ENCODE results near the gene SPON2. TPM values are rescaled to one million over a fixed set of nuclear protein-coding genes. Genes with fewer than 3 reads are reported as not detected.

The SPON2 gene
- polyA plus RNA-seq, 1 donor (not counting 4 experiments of a cell fraction or from before 2014, with no cell fraction given): 3.3 TPM

- no peak overlapping the region for H2AFZ ChIP-seq (ENCODE audit: control insufficient read depth, low read length)
- DNase-seq (ENCODE audit: low read depth, low spot score): no peak
- no peak overlapping the region for H3K9ac ChIP-seq (ENCODE audit: control insufficient read depth, extremely low read depth, insufficient read depth, low read length)
- dilution Hi-C loops (cut with MboI; ENCODE audit: extremely low pct_ligation_motif_present, low sequenced_read_pairs): no loop called here
- no peaks in the 10 kb centered on the region for H3K9me3 ChIP-seq (ENCODE audit: control insufficient read depth, low read depth, low read length)
- peaks cover 7% of the 10 kb centered on the region for H3K27me3 ChIP-seq (ENCODE audit: control insufficient read depth, extremely low read depth, insufficient read depth, low read length)
- peaks cover 2% of the 10 kb centered on the region for H4K20me1 ChIP-seq (ENCODE audit: control insufficient read depth, extremely low read depth, insufficient read depth, low read length)
- H3K27ac ChIP-seq (ENCODE audit: control insufficient read depth, insufficient read depth, low read length): no peak overlapping the region
- H3K9me1 ChIP-seq (ENCODE audit: control insufficient read depth, extremely low read depth, insufficient read depth, low read length): no peaks in the 10 kb centered on the region
- peaks cover 19% of the 10 kb centered on the region for H3K4me1 ChIP-seq (ENCODE audit: control insufficient read depth, extremely low read depth, insufficient read depth, low read length)
- no peaks in the 10 kb centered on the region for H3K36me3 ChIP-seq (ENCODE audit: control insufficient read depth in 2 of 2, extremely low read depth in 1 of 2, insufficient read depth in 2 of 2, low read length in 2 of 2)
- H3K4me3 ChIP-seq (ENCODE audit: control insufficient read depth in 2 of 3, extremely low read depth in 1 of 3, insufficient read depth in 2 of 3, low read depth in 1 of 3, low read length in 3 of 3): no peak overlapping the region
- no peak for FAIRE-seq
- no peaks in the 10 kb centered on the region for H3K79me2 ChIP-seq (ENCODE audit: control insufficient read depth, insufficient read depth, low read length)
- H3K4me2 ChIP-seq (ENCODE audit: control insufficient read depth, extremely low read depth, insufficient read depth, low read depth, low read length): no peak overlapping the region
- TF ChIP-seq EZH2 (IDR thresholded peaks at IDR 0.05; ENCODE audit: low read length) (no peak), CTCF (optimal IDR thresholded peaks at IDR 0.05 in 1 of 3, IDR thresholded peaks at IDR 0.05 in 1 of 3, conservative IDR thresholded peaks at IDR 0.05 in 1 of 3; ENCODE audit: extremely low read depth in 1 of 3, insufficient read depth in 2 of 3, low read length in 3 of 3) (no peak)
Observed at GRCh38 chr4:1195891-1196401, 23.6 kb upstream of the SPON2 start.

DNA sequence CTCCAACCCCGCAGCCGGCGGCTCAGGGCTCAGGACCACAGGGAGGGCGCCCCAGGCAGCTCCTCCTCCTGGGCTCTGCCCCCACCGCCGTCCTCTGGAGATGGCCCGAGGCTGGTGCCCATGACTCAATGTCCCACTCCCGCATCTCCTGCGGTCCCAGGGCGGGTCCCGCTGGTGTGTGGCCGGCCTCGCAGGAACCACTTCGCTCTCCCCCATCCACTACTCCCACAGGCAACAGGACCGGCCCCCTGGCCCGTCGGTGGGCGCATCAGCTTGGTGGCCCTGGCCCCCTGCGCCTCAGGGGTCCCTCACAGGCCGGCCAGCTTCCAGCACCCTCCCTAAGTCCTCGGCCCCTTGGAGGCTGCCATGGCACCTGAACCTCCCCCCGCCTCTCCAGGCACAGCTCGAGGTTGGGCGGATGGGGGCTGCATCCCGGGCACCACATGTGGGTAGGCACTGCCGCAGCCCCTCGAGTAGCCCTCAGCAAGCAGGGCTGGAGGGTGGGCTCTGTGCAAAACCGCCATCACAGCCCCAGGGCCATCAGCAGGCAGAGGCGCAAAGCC is 22.8 kb upstream of the SPON2 start:
- no peak for FAIRE-seq
- dilution Hi-C loops (cut with MboI; ENCODE audit: extremely low pct_ligation_motif_present, low sequenced_read_pairs): no loop called here

More for the DNA sequence above, 22.8 kb upstream of the SPON2 start:
- Histone ChIP-seq H3K4me2 (ENCODE audit: control insufficient read depth, extremely low read depth, insufficient read depth, low read depth, low read length) (no peak overlapping the region), H4K20me1 (ENCODE audit: control insufficient read depth, extremely low read depth, insufficient read depth, low read length) (peaks cover 2% of the 10 kb centered on the region), H3K9me3 (ENCODE audit: control insufficient read depth, low read depth, low read length) (no peaks in the 10 kb centered on the region), H3K27me3 (ENCODE audit: control insufficient read depth, extremely low read depth, insufficient read depth, low read length) (peaks cover 4% of the 10 kb centered on the region), H2AFZ (ENCODE audit: control insufficient read depth, low read length) (no peak overlapping the region), H3K36me3 (ENCODE audit: control insufficient read depth in 2 of 2, extremely low read depth in 1 of 2, insufficient read depth in 2 of 2, low read length in 2 of 2) (no peaks in the 10 kb centered on the region), H3K9ac (ENCODE audit: control insufficient read depth, extremely low read depth, insufficient read depth, low read length) (no peak overlapping the region), H3K4me1 (ENCODE audit: control insufficient read depth, extremely low read depth, insufficient read depth, low read length) (peaks cover 19% of the 10 kb centered on the region), H3K4me3 (ENCODE audit: control insufficient read depth in 2 of 3, extremely low read depth in 1 of 3, insufficient read depth in 2 of 3, low read depth in 1 of 3, low read length in 3 of 3) (no peak overlapping the region), H3K9me1 (ENCODE audit: control insufficient read depth, extremely low read depth, insufficient read depth, low read length) (no peaks in the 10 kb centered on the region), H3K27ac (ENCODE audit: control insufficient read depth, insufficient read depth, low read length) (no peak overlapping the region), H3K79me2 (ENCODE audit: control insufficient read depth, insufficient read depth, low read length) (no peaks in the 10 kb centered on the region)
- TF ChIP-seq CTCF (optimal IDR thresholded peaks at IDR 0.05 in 1 of 3, IDR thresholded peaks at IDR 0.05 in 1 of 3, conservative IDR thresholded peaks at IDR 0.05 in 1 of 3; ENCODE audit: extremely low read depth in 1 of 3, insufficient read depth in 2 of 3, low read length in 3 of 3): no peak
- TF ChIP-seq EZH2 (IDR thresholded peaks at IDR 0.05; ENCODE audit: low read length): no peak
- no peak for DNase-seq (ENCODE audit: low read depth, low spot score)

Data from keratinocyte (primary cell).